GM15510 (cell line): ENCODE data around the gene ADGRL2.

ENCODE experiments used
- POLR2A ChIP-seq: IDR thresholded peaks from 3 replicates; pipeline ENCODE4 v1.6.1; 2011; ENCODE audit warnings: borderline replicate concordance; ENCODE audit not compliant: insufficient read length; ENCODE audit errors: extremely low read depth

ADGRL2 gene

GRCh38 chr1:81894867-81895266 lies 94.1 kb downstream of the ADGRL2 start:
- TF ChIP-seq POLR2A, result no peak

DNA sequence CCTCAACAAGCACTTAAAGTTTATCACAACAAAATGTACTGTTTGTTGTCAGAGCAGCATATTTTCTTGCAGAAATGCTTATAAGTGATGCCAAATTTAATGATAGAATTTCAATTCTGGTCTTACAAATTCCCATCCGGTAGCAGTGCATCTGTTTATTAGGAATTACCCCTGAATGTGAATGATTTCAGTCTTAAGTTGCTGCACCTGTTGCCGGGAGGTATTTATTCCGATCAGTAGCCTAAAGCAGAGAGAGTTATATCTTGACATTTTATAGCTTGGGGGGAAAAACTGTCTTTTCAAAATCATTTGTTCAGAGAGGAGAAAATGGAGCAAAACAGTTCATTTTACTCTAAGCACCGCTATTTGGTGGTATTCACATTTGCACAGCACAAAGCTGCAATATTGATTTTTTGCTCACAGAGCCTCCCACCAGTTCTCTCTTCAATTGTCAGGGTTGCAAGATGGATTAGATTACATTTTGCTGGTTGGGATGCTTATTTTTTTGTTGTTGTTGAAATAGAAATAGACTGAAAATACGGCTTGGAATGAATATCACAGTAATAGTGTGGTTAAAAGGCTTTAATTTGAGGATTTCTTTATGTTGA lies 98.6 kb downstream of the ADGRL2 start:
- TF ChIP-seq POLR2A, result no peak

DNA sequence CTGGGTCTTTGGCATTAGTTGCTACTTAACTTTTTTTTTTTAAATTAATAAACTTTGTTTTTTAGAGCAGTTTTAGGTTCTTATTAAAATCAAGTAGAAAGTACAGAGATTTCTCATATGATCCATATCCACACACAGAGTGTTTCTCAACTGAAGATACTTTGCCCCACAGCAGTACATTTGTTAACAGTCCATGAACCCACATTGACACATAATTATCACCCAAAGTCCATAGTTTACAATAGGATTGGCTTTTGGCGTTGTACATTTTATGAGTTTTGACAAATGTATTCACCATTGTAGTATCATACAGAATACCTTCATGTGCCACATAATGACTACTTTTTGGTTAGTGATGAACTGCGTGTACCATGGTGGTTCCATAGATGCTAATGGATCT lies 106.8 kb downstream of the ADGRL2 start:
- TF ChIP-seq POLR2A, result no peak

DNA sequence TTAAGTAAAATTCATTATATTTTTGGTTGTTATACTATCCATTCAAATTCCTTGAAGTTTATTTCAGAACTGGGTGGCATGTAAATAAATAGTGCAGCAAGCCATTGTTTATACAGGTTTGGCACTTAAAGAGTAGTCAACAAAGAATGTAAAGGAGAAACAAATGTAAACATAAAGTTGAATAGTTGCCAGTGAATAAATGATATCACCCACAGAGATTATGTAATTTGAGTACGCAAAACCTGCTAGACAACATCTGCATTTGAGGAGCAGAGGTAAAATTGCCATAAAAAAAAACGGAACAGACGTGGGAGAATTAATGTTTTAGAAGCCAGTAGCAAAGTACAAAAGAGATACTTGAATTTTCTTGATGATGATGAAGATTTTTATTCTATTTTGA lies 111.6 kb downstream of the ADGRL2 start:
- no peak for TF ChIP-seq POLR2A

DNA sequence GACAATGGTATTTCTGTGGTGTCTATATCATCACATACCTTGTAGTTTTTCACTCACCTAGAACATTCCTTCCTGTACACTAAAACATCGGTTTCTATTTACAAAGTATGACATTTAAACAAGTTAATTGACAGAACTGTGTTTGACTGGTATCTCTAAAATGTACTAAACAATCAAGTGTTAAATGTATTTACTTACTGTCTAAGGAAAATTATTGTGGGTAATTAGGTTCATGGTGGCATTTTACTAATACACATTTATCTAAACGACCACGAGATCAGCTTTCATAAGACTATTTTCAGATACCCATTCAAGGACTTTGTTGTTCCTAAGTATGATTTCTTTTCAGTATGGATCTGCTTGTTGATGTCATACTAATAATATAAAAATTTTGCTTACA lies 115.2 kb downstream of the ADGRL2 start:
- no peak for TF ChIP-seq POLR2A

DNA sequence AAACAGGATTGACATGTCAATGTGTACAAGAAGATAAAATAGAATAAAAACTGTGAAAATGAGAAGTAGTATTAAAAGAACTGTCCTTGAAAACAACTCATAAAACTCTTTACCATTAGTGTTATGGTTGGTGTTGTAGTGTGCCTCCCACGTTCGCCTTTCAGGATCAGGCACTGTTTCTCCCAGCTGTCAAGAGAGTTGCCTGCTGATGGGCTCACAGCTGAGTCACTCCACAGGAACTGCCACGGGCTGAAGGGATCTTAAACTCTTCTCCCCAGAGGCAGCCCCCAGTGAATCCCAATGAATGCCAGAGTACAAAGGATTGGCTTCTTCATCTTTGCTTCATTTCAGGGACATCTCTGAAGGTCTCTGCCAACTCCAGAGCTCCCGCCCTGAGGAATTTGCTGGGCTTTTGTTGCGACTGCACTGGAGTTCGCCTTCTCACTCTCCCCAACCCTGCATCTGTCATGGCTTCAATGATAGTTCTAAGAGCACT lies 119.6 kb downstream of the ADGRL2 start:
- no peak for TF ChIP-seq POLR2A

- no peak for TF ChIP-seq POLR2A
Measured at GRCh38 chr1:81920886-81921285, 120.2 kb downstream of the ADGRL2 start.

GRCh38 chr1:81921344-81921743 lies 120.6 kb downstream of the ADGRL2 start:
- no peak for TF ChIP-seq POLR2A

GRCh38 chr1:81921851-81922462 lies 121.2 kb downstream of the ADGRL2 start:
- no peak for TF ChIP-seq POLR2A

GRCh38 chr1:81922955-81923354 lies 122.2 kb downstream of the ADGRL2 start:
- no peak for TF ChIP-seq POLR2A

GRCh38 chr1:81929106-81929505 lies 128.4 kb downstream of the ADGRL2 start:
- no peak for TF ChIP-seq POLR2A

DNA sequence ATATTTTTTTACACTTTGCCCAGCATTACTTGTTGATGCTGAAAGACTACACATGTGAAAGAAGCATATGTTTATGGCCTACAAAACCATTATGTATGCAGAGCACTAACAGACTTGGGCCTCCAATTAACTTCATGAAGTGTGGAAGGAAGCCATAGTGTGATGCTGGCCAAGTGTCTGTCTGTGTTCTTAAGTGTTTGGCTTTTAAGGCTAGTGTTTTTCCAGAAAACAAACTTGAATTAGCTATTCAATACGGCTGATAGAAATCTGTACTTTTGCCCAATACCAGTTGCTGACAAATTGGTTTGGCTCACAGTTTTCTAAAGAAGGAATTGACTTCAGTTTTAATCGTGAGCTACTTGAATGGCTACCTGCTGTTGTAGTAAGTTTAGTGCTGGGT lies 136.1 kb downstream of the ADGRL2 start:
- no peak for TF ChIP-seq POLR2A

DNA sequence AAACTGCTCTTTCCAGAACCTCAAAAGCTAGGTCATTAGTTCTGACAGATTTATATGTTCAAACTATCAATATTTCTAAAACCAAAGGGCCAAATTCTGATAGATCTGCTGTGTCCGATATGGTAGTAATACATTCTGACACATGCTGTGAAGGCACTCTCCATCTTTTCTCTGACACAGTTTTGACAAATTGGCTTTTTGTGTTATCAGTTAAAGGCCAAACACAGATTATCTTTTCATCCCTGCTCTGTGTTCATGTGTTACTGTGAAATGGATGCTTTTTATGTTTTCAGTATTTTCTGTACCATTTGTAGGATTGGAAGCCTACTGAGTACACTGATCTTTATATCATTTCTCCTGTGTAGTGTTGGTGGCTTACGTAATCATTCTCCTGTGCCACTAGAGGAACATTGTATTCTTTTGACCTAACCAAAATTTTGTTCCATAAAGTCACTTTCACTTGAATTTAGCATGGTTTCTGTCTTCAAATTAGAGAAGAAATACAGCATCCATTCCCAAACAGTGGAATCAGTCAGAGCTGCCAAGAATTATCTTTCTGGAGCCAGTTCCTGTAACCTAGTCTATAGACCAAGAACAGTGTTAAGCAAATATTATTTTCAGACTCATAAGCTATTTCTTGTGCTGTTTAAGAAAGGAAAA lies 137.2 kb downstream of the ADGRL2 start:
- TF ChIP-seq POLR2A, result no peak

DNA sequence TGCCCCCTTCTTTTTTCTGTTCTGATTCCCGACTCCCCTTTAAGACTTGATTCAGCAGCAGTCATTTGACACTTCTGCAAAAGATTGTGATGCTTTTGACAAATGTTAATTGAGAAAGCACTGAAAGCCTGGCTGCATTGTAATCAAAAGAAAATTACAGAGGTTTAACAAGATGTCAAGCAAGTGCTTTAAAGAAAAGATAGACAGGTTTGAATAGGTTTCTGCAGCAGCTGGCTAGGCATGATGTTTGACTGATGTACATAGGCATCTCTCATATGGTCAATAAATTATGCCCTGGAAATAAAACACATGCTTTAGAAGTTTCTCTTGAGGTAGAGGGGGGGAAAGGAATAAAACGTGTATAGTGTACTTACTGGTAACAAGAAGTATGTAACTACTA lies 147.8 kb downstream of the ADGRL2 start:
- TF ChIP-seq POLR2A, result no peak

GRCh38 chr1:81949421-81949820 lies 148.7 kb downstream of the ADGRL2 start:
- TF ChIP-seq POLR2A, result no peak

DNA sequence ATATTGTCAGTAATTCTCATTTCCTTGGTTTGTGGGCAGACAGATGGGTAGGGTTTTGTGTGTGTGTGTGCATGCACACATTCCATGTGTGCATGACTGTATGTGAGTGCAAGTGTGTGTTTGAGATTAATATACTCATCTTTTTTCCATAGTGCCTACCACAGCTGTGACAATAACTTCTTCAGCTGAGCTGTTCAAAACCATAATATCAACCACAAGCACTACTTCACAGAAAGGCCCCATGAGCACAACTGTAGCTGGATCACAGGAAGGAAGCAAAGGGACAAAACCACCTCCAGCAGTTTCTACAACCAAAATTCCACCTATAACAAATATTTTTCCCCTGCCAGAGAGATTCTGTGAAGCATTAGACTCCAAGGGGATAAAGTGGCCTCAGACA lies 149.3 kb downstream of the ADGRL2 start:
- no peak for TF ChIP-seq POLR2A
